H9 (cell line): Measurements from ENCODE around the gene HEPHL1. TPM values are rescaled to one million over a fixed set of nuclear protein-coding genes. Genes with fewer than 3 reads are reported as not detected.

Experiments used
- DNase-seq: peaks from one replicate; pipeline ENCODE4 v3.0.0-alpha.2; 2017
- H2AFZ ChIP-seq: one replicate; pipeline ENCODE4 v1.6.1; 2013; ENCODE audit warnings: mild to moderate bottlenecking, low read length, control low read depth, moderate library complexity
- H2AK5ac ChIP-seq: 2 replicates; pipeline ENCODE4 v1.6.1; 2013; ENCODE audit warnings: low read length, control low read depth, mixed read lengths; ENCODE audit not compliant: insufficient read length
- H2BK120ac ChIP-seq: one replicate; pipeline ENCODE4 v1.6.1; 2013; ENCODE audit warnings: low read depth, mild to moderate bottlenecking, low read length, control low read depth, inconsistent platforms; ENCODE audit not compliant: poor library complexity, severe bottlenecking
- H2BK12ac ChIP-seq: 2 replicates; pipeline ENCODE4 v1.6.1; 2013; ENCODE audit warnings: low read length, control low read depth, mixed read lengths, low read depth; ENCODE audit not compliant: insufficient read length
- H2BK15ac ChIP-seq: 2 replicates; pipeline ENCODE4 v1.6.1; 2013; ENCODE audit warnings: low read depth, low read length, control low read depth
- H2BK20ac ChIP-seq: one replicate; pipeline ENCODE4 v1.6.1; 2013; ENCODE audit warnings: low read depth, mild to moderate bottlenecking, low read length, control low read depth, inconsistent platforms; ENCODE audit not compliant: poor library complexity, severe bottlenecking
- H2BK5ac ChIP-seq: 2 replicates; pipeline ENCODE4 v1.6.1; 2013; ENCODE audit warnings: low read length, control low read depth, mixed read lengths; ENCODE audit not compliant: insufficient read length
- H3K14ac ChIP-seq: 2 replicates; pipeline ENCODE4 v1.6.1; 2013; ENCODE audit warnings: low read length, control low read depth; ENCODE audit not compliant: insufficient read depth
- H3K18ac ChIP-seq: 2 replicates; pipeline ENCODE4 v1.6.1; 2013; ENCODE audit warnings: low read depth, mild to moderate bottlenecking, mixed read lengths, low read length, control low read depth; ENCODE audit not compliant: insufficient read length
- H3K23ac ChIP-seq: 2 replicates; pipeline ENCODE4 v1.6.1; 2013; ENCODE audit warnings: low read length, control low read depth, mixed read lengths, low read depth; ENCODE audit not compliant: insufficient read length
- H3K23me2 ChIP-seq: 2 replicates; pipeline ENCODE4 v1.6.1; 2013; ENCODE audit warnings: low read depth, mild to moderate bottlenecking, mixed read lengths, low read length, control low read depth; ENCODE audit not compliant: insufficient read length, poor library complexity, severe bottlenecking
- H3K27ac ChIP-seq: 2 replicates; pipeline ENCODE4 v1.5.1; 2013; ENCODE audit warnings: low read length, control low read depth, mixed read lengths, low read depth; ENCODE audit not compliant: insufficient read length
- H3K27me3 ChIP-seq: 2 replicates; pipeline ENCODE4 v1.6.1; 2013; ENCODE audit warnings: low read length, control low read depth, inconsistent platforms; ENCODE audit not compliant: insufficient read depth
- H3K4ac ChIP-seq: 2 replicates; pipeline ENCODE4 v1.6.1; 2013; ENCODE audit warnings: low read depth, mild to moderate bottlenecking, control low read depth, inconsistent platforms, low read length, moderate library complexity
- H3K4me1 ChIP-seq: 2 replicates; pipeline ENCODE4 v1.6.1; 2013; ENCODE audit warnings: low read length, control low read depth, inconsistent platforms; ENCODE audit not compliant: insufficient read depth
- H3K4me2 ChIP-seq: 2 replicates; pipeline ENCODE4 v1.6.1; 2013; ENCODE audit warnings: low read length, control low read depth, mixed read lengths; ENCODE audit not compliant: insufficient read length, insufficient read depth
- H3K56ac ChIP-seq: 2 replicates; pipeline ENCODE4 v1.6.1; 2013; ENCODE audit warnings: low read depth, mild to moderate bottlenecking, mixed read lengths, low read length, control low read depth; ENCODE audit not compliant: insufficient read length
- H3K79me1 ChIP-seq: 2 replicates; pipeline ENCODE4 v1.6.1; 2013; ENCODE audit warnings: low read depth, mild to moderate bottlenecking, moderate library complexity, low read length, control low read depth, inconsistent platforms; ENCODE audit not compliant: insufficient read depth, poor library complexity, severe bottlenecking
- H3K79me2 ChIP-seq: 2 replicates; pipeline ENCODE4 v1.6.1; 2013; ENCODE audit warnings: low read length, control low read depth, inconsistent platforms; ENCODE audit not compliant: insufficient read depth
- H3K9ac ChIP-seq: 2 replicates; pipeline ENCODE4 v1.6.1; 2013; ENCODE audit warnings: low read length, control low read depth, mixed read lengths; ENCODE audit not compliant: insufficient read length; ENCODE audit errors: extremely low read depth
- H3K9me3 ChIP-seq: one replicate; pipeline ENCODE4 v1.6.1; 2013; ENCODE audit warnings: low read depth, low read length, inconsistent platforms; ENCODE audit not compliant: control insufficient read depth
- H3T11ph ChIP-seq: one replicate; pipeline ENCODE4 v1.6.1; 2013; ENCODE audit warnings: mild to moderate bottlenecking, low read length, control low read depth, inconsistent platforms
- H4K20me1 ChIP-seq: one replicate; pipeline ENCODE4 v1.6.1; 2013; ENCODE audit not compliant: control insufficient read depth, insufficient read length, insufficient read depth
- H4K5ac ChIP-seq: 2 replicates; pipeline ENCODE4 v1.6.1; 2013; ENCODE audit warnings: low read depth, mild to moderate bottlenecking, mixed read lengths, low read length, control low read depth; ENCODE audit not compliant: insufficient read length
- H4K8ac ChIP-seq: replicated peaks from 2 replicates; pipeline ENCODE4 v1.6.1; 2013; ENCODE audit warnings: low read length, control low read depth, mixed read lengths, low read depth; ENCODE audit not compliant: insufficient read length
- H4K91ac ChIP-seq: 2 replicates; pipeline ENCODE4 v1.6.1; 2013; ENCODE audit warnings: low read depth, mild to moderate bottlenecking, moderate library complexity, mixed read lengths, low read length, control low read depth; ENCODE audit not compliant: insufficient read length
- H3K27ac Mint-ChIP-seq, 3 experiments: 2 replicates in 2 of 3; 3 replicates in 1 of 3; pipeline ENCODE4 v1.8.0; 2020 to 2021; ENCODE audit warnings: mixed read lengths in 3 of 3, mild to moderate bottlenecking in 1 of 3, moderate library complexity in 1 of 3
- H3K27me3 Mint-ChIP-seq: 2 replicates; pipeline ENCODE4 v1.8.0; 2021; ENCODE audit warnings: low read depth, mild to moderate bottlenecking, moderate library complexity, mixed read lengths
- H3K36me3 Mint-ChIP-seq, 3 experiments: 2 replicates in 2 of 3; 3 replicates in 1 of 3; pipeline ENCODE4 v1.8.0; 2020 to 2021; ENCODE audit warnings: low read depth in 3 of 3, mixed read lengths in 3 of 3; ENCODE audit not compliant: insufficient read depth in 1 of 3
- H3K4me1 Mint-ChIP-seq, 2 experiments: 2 replicates each; pipeline ENCODE4 v1.8.0; 2020; ENCODE audit warnings: mixed read lengths in 2 of 2
- H3K4me3 Mint-ChIP-seq, 2 experiments: 2 replicates in 1 of 2; 3 replicates in 1 of 2; pipeline ENCODE4 v1.8.0; 2020 to 2021; ENCODE audit warnings: mild to moderate bottlenecking in 2 of 2, mixed read lengths in 2 of 2, moderate library complexity in 1 of 2
- H3K9me3 Mint-ChIP-seq, 2 experiments: 2 replicates in 1 of 2; 3 replicates in 1 of 2; pipeline ENCODE4 v1.8.0; 2020; ENCODE audit warnings: mild to moderate bottlenecking in 2 of 2, mixed read lengths in 2 of 2, moderate library complexity in 1 of 2
- WGBS: extraction: QIAGEN DNeasy Blood & Tissue Kit; methylation state at CpG from one replicate; pipeline ENCODE4 v1.1.7; 2013; ENCODE audit warnings: missing lambda C conversion rate, low lambda C conversion rate, mixed read lengths; ENCODE audit not compliant: insufficient read length; ENCODE audit errors: extremely low coverage; 5-methylcytosine and 5-hydroxymethylcytosine counted together
- total RNA-seq: library from RNA; stranded (reverse); gene quantifications from 2 replicates; pipeline ENCODE4 v1.2.1, GENCODE V29; 2021
- TF ChIP-seq, protein P1 (sequence below): fragments of 200-600 bp; sonication (generic); conservative IDR thresholded peaks from 3 replicates; pipeline ENCODE4 v1.8.0; 2021; ENCODE audit warnings: antibody characterized with exemption, mild to moderate bottlenecking

HEPHL1 gene
- total RNA-seq, 1 experiment from 2014 or later, result not detected

DNA sequence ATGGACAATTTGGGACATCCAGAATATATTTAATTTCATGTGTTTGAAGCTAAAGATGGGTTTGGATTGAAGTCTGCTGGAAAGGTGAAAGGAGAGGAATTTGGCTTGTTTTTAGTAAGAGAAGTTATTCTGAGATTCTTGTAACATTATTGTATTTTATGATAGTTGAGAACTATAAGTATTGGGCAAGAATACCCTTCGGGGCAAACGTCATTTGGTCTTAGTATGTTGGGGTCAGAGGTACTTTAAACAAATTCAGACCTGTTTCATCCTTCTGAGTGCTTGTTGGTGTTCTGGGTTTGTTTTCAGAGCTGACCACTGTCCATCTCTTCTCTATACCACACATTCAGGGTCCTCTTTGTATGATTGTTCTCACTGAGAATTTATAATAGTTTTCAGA, 127.0 kb downstream of the HEPHL1 start:
- peaks cover 19% of the 10 kb centered on the region; the same call in 1 of the 2 replicates for H3K4me1 ChIP-seq
- H3K23me2 ChIP-seq, result no peaks in the 10 kb centered on the region
- no peak overlapping the region for H4K8ac ChIP-seq
- Mint-ChIP-seq H3K4me3 (no peak overlapping the region), H3K36me3 (peaks cover 4 to 8% (median 4%) of the 10 kb centered on the region in 3 experiments; a peak in 6 of 7 replicates), H3K27me3 (no peaks in the 10 kb centered on the region), H3K9me3 (no peaks in the 10 kb centered on the region), H3K4me1 (peaks cover 73 to 78% of the 10 kb centered on the region in 2 experiments), H3K27ac (0 out of 7 replicates have a peak overlapping the region, but pooled peaks of 1 of the 3 experiments have one; percentile 4)
- H3K79me2 ChIP-seq, result peaks cover 61% of the 10 kb centered on the region
- H4K20me1 ChIP-seq, result no peaks in the 10 kb centered on the region
- H2AK5ac ChIP-seq, result no peak overlapping the region
- H3K9ac ChIP-seq, result no peak overlapping the region
- H3K18ac ChIP-seq, result no peak overlapping the region
- H3T11ph ChIP-seq, result no peak overlapping the region
- no peak overlapping the region for H4K5ac ChIP-seq
- no peak overlapping the region for H2BK15ac ChIP-seq
- H3K56ac ChIP-seq, result no peak overlapping the region
- H3K14ac ChIP-seq, result no peak overlapping the region
- no peak overlapping the region for H3K23ac ChIP-seq
- H3K9me3 ChIP-seq, result no peaks in the 10 kb centered on the region
- no peak overlapping the region for H2BK12ac ChIP-seq
- TF ChIP-seq, protein P1, sequence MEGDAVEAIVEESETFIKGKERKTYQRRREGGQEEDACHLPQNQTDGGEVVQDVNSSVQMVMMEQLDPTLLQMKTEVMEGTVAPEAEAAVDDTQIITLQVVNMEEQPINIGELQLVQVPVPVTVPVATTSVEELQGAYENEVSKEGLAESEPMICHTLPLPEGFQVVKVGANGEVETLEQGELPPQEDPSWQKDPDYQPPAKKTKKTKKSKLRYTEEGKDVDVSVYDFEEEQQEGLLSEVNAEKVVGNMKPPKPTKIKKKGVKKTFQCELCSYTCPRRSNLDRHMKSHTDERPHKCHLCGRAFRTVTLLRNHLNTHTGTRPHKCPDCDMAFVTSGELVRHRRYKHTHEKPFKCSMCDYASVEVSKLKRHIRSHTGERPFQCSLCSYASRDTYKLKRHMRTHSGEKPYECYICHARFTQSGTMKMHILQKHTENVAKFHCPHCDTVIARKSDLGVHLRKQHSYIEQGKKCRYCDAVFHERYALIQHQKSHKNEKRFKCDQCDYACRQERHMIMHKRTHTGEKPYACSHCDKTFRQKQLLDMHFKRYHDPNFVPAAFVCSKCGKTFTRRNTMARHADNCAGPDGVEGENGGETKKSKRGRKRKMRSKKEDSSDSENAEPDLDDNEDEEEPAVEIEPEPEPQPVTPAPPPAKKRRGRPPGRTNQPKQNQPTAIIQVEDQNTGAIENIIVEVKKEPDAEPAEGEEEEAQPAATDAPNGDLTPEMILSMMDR, result no peak
- no peak overlapping the region for H2BK5ac ChIP-seq
- H3K4ac ChIP-seq, result no peak overlapping the region
- H3K4me2 ChIP-seq, result no peak overlapping the region
- H3K27ac ChIP-seq, result no peak overlapping the region
- H3K27me3 ChIP-seq, result no peaks in the 10 kb centered on the region
- DNase-seq, result no peak
- H2BK120ac ChIP-seq, result no peak overlapping the region
- no peak overlapping the region for H2BK20ac ChIP-seq
- no peak overlapping the region for H4K91ac ChIP-seq
- H2AFZ ChIP-seq, result no peak overlapping the region
- no CpG with 5 or more reads among the region's 2 CpGs for WGBS
- H3K79me1 ChIP-seq, result peaks cover 6% of the 10 kb centered on the region
